ENCODE measurements around the gene PCYT2.

DNA sequence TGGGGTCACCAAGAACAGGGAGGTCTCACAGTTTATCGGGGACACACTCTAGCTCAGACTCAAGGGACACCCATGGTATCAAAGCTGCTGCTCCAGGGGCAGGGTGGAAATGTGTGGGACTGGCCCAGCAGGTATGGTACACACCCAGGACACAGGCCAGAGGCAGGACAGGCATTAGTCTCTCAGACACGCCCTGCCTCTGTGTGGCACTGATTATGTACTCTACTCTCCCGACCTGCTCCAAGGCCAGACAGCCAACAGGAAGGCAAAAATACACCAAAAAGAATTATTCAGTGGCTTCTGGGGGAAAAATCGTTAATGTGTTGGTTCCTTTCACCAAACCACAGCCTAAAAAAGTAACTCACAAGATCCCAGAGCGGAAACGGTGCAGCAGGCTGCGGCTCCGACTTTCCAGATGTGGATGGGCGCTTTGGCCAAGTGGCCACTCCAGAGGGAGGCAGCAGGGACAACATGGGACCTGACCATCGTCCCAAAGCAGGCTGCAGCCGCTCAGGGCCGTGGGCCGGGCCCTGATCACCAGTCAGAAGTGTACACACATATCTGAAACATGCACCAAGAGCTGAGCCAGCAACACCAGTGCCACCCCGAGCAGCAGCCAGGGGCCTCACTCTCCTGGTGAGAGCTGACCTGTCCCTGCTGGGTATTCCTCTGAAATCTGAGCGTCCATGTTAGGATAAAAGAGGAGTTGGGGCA lies 7.8 kb upstream of the PCYT2 start:
- TF ChIP-seq, protein P1, sequence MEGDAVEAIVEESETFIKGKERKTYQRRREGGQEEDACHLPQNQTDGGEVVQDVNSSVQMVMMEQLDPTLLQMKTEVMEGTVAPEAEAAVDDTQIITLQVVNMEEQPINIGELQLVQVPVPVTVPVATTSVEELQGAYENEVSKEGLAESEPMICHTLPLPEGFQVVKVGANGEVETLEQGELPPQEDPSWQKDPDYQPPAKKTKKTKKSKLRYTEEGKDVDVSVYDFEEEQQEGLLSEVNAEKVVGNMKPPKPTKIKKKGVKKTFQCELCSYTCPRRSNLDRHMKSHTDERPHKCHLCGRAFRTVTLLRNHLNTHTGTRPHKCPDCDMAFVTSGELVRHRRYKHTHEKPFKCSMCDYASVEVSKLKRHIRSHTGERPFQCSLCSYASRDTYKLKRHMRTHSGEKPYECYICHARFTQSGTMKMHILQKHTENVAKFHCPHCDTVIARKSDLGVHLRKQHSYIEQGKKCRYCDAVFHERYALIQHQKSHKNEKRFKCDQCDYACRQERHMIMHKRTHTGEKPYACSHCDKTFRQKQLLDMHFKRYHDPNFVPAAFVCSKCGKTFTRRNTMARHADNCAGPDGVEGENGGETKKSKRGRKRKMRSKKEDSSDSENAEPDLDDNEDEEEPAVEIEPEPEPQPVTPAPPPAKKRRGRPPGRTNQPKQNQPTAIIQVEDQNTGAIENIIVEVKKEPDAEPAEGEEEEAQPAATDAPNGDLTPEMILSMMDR (IDR thresholded peaks at IDR 0.05), result no peak
- TF ChIP-seq JUN (CRISPR knock-in tag; IDR thresholded peaks at IDR 0.05) (no peak), TCF7 (CRISPR knock-in tag; IDR thresholded peaks at IDR 0.05; ENCODE audit: low read depth) (no peak), NFYB (CRISPR knock-in tag; conservative IDR thresholded peaks at IDR 0.05; ENCODE audit: low read depth) (no peak), ZNF121 (CRISPR knock-in tag; IDR thresholded peaks at IDR 0.05) (no peak)
- TF ChIP-seq, protein P2, sequence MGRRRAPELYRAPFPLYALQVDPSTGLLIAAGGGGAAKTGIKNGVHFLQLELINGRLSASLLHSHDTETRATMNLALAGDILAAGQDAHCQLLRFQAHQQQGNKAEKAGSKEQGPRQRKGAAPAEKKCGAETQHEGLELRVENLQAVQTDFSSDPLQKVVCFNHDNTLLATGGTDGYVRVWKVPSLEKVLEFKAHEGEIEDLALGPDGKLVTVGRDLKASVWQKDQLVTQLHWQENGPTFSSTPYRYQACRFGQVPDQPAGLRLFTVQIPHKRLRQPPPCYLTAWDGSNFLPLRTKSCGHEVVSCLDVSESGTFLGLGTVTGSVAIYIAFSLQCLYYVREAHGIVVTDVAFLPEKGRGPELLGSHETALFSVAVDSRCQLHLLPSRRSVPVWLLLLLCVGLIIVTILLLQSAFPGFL (CRISPR knock-in tag; IDR thresholded peaks at IDR 0.05; ENCODE audit: borderline replicate concordance), result no peak
- TF ChIP-seq, protein P3, sequence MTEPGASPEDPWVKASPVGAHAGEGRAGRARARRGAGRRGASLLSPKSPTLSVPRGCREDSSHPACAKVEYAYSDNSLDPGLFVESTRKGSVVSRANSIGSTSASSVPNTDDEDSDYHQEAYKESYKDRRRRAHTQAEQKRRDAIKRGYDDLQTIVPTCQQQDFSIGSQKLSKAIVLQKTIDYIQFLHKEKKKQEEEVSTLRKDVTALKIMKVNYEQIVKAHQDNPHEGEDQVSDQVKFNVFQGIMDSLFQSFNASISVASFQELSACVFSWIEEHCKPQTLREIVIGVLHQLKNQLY (CRISPR knock-in tag; IDR thresholded peaks at IDR 0.05), result no peak
